GM19351 (cell line): ENCODE results near the gene OR5K1.

ENCODE experiments used
- ATAC-seq: cut with Tn5 transposase; IDR thresholded peaks from one replicate; pipeline ENCODE4 v1.9.1; 2021; ENCODE audit warnings: mild to moderate bottlenecking, moderate library complexity; ENCODE audit not compliant: unreplicated experiment

Gene OR5K1

GRCh38 chr3:98513736-98514135 lies 50.7 kb downstream of the OR5K1 start:
- no peak for ATAC-seq

GRCh38 chr3:98514948-98515347 lies 51.9 kb downstream of the OR5K1 start:
- ATAC-seq, result no peak

- ATAC-seq, result no peak
Measured at GRCh38 chr3:98518816-98519215, 55.8 kb downstream of the OR5K1 start.

DNA sequence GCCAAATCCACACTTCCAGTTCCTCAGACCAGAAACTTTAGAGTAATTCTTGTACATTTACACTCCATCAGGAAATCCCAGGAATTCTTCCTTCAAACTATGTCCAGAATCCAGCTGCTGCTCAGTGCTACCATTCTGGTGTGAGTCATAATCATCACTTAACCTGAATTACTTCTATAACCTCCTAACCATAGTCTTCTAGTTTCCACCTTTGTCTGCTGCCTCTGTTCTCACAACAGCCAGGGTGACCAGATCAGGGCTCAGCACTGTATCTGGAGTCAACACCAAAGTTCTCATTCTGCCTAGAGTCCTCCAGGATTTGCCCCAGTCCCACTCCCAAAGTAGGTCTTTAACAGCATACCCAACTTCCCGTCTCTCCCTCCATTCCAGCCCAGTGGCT lies 56.4 kb downstream of the OR5K1 start:
- ATAC-seq, result no peak

DNA sequence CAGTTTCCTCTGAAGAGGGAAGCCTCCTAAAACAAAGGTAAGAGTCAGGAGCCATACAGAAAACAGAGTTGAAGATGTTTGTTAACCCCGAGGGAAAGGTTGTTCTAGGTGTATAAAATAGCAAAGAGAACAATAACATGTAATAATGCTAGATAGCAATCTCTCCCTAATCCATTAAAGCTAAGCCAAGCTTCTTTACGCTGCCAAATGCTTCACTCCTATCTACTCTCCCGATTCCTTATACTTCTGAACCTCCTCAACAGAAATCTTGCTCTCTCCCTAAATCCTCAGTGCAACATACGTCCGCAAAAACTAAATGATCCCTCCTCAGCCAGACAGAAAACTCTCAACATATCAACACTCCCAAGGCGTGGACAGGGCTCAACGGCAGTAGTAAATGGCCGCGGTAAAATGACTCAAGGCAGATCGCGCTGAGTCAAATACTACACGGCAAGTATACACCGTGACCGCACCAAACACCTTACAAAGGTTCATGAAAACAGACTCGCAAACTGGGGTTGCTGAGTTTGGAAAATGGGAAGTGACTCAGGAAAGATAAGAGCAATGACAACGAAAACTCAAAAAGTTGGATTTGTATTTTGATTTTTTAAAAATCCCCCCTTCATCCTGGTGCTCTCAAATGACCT lies 59.0 kb downstream of the OR5K1 start:
- peak; percentile 43 for ATAC-seq
